22Rv1 (cell line): ENCODE measurements around the gene MEX3A.

ENCODE experiments used
- H3K27ac ChIP-seq: fragments of 450-650 bp; 2 replicates; pipeline ENCODE4 v1.5.1; 2017
- ZFX ChIP-seq: fragments of 450-650 bp; IDR thresholded peaks from 2 replicates; pipeline ENCODE4 v1.6.1; 2017; ENCODE audit warnings: antibody characterized with exemption, borderline replicate concordance
- TF ChIP-seq, protein P1 (sequence below): fragments of 450-650 bp; IDR thresholded peaks from 2 replicates; pipeline ENCODE4 v1.5.1; 2017; ENCODE audit warnings: mild to moderate bottlenecking

MEX3A gene

DNA sequence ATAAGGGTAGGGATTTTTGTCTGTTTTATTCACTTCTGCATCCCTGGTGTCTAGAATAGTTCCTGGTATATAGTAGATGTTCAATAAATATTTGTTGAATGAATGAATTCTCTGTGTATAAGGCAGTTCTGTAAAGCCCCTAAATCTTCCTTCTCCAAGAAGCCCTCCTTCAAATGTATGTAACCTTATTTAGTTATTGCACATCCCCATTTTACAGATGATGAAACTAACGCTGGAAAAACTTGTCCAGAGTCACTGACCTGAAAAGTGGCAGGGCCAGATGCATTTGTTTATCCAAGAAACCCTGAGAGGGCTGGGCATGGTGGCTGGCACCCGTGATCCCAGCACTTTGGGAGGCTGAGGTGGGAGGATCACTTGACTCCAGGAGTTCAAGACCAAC lies 28.0 kb upstream of the MEX3A start:
- TF ChIP-seq, protein P1, sequence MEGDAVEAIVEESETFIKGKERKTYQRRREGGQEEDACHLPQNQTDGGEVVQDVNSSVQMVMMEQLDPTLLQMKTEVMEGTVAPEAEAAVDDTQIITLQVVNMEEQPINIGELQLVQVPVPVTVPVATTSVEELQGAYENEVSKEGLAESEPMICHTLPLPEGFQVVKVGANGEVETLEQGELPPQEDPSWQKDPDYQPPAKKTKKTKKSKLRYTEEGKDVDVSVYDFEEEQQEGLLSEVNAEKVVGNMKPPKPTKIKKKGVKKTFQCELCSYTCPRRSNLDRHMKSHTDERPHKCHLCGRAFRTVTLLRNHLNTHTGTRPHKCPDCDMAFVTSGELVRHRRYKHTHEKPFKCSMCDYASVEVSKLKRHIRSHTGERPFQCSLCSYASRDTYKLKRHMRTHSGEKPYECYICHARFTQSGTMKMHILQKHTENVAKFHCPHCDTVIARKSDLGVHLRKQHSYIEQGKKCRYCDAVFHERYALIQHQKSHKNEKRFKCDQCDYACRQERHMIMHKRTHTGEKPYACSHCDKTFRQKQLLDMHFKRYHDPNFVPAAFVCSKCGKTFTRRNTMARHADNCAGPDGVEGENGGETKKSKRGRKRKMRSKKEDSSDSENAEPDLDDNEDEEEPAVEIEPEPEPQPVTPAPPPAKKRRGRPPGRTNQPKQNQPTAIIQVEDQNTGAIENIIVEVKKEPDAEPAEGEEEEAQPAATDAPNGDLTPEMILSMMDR: no peak
- no peak for TF ChIP-seq ZFX
- H3K27ac ChIP-seq: no peak overlapping the region

DNA sequence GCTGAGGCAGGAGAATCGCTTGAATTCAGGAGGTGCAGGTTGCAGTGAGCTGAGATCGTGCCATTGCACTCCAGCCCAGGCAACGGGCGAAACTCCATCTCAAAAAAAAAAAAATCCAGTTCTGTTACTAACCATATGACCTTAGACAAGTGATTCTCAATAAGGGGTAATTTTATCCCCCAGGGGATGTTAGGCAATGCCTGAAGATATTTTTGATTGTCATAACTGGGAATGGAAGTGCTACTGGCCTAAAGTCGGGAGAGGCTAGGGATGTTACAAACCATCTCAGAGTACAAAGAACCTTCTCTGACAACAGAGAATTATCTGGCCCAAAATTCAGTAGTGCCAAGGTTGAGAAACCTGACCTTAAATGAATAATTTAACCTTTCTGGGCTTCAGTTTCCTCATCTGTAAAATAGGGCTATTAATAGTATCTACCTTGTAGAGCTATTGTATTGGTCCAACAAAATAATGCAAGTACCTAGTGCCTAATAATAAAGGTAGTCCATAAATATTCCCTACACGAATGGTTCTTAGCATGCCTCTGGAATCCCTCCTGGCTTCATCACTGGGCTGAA lies 26.5 kb upstream of the MEX3A start:
- TF ChIP-seq, protein P1: no peak
- no peak for TF ChIP-seq ZFX
- H3K27ac ChIP-seq: no peak overlapping the region

DNA sequence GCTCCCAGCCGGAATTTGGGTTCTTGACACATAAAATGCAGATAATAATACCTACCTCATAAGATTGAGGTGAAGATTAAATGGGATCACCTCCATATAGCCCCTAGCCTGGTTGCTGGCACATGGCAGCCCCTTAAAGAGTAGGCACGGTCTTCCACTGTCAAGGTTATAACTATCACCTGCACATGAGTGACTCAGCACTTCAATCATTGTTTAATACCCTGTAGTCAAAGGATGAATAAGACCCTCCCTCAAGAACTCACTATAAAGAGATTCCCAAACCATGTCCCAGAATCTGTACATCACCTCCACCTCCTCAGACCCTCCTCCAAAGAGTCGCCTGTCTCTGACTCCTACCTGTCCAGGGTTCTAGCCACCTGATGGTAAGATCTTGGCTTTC lies 25.8 kb upstream of the MEX3A start:
- H3K27ac ChIP-seq: no peak overlapping the region
- TF ChIP-seq, protein P1: no peak
- no peak for TF ChIP-seq ZFX

DNA sequence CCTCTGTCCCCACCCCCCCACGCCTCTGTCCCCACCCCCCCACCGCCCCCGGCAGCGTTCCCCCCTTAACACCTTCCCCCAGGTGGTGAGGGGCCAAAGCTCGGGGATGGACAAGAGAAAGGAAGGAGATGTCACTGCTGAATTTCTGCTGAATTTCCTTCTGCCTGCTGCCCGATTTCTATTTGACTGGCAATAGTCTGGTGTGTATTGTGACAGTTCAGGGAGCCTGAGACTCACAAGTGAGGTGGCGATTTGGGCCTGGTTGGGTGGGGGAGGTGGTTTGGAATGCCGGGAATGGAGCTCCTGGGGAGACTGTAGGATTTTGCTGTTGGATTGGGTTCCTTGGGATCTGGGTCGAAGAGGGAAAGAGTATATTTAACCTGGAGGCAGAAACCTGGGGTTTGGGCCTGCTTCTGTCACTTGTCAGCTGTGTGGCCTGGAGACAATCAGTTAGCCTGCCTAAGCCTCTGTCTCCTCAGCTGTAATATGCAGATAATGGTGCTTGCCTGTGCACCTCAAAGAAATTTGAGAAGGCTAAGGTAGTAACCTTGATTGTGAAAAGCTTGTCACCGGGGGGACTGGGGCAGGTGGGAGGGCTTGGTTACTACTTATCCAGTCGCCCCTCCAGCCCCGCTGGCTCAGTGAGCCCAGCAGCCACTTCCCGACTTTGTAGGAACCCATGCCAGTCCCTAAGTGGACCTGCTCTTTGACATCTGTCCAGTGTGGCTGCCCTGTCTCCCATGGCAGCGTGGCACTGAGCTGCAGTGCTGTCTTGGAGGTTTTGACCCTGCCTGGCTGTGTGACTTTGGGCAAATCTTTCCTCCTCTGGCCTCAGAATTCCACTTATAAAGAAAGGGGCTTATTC lies 24.6 kb upstream of the MEX3A start:
- no peak overlapping the region for H3K27ac ChIP-seq

DNA sequence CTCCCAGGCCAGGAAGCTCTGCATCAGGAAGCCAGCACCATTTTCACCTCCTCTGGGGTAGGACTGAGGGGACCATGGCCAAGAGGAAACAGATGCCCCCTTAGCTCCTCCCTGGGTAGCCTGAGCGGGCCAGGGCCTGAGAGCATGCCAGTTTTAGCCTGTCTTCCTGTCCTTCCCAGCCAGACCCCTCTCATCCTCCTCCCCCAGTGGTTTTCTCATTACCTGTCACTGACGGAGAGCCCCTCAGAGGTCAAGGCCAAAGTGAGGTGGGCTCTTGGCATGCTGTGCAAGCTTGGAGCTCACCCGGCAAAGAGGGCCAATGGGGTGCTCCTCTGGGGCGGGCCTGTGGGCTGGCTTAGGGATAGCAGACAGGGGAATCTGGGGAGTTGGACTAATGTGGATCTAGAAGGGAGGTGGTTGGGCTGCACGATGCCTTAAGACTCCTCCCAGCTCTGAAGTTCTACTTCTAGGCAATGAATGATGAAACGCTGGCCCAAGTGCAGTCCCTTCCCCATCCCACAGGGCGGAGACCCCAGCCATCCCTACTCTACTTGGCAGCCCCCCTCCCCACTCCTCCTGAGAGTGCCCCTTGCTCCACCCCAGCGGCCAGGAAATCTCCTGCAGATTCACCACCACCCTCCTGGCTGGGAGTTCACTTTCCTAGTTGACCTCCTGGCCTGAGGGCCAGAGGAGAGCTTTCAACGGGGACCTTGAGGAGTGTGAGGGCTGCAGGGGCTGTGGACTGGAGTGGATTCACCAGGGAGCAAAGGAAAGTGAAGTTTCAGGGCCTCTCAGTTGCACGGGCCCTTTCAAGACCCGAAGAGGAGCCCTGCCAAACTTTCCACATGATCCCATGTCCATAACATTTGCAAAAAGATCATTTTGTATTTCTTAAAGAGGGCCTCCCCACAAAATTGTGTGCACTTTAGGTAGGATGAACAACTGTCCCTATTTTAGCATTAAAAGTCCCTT lies 22.9 kb upstream of the MEX3A start:
- H3K27ac ChIP-seq: peak overlapping the region; percentile 67
- TF ChIP-seq, protein P1: no peak
- no peak for TF ChIP-seq ZFX

More for the DNA sequence above, 24.6 kb upstream of the MEX3A start:
- TF ChIP-seq ZFX: no peak
- TF ChIP-seq, protein P1: no peak

DNA sequence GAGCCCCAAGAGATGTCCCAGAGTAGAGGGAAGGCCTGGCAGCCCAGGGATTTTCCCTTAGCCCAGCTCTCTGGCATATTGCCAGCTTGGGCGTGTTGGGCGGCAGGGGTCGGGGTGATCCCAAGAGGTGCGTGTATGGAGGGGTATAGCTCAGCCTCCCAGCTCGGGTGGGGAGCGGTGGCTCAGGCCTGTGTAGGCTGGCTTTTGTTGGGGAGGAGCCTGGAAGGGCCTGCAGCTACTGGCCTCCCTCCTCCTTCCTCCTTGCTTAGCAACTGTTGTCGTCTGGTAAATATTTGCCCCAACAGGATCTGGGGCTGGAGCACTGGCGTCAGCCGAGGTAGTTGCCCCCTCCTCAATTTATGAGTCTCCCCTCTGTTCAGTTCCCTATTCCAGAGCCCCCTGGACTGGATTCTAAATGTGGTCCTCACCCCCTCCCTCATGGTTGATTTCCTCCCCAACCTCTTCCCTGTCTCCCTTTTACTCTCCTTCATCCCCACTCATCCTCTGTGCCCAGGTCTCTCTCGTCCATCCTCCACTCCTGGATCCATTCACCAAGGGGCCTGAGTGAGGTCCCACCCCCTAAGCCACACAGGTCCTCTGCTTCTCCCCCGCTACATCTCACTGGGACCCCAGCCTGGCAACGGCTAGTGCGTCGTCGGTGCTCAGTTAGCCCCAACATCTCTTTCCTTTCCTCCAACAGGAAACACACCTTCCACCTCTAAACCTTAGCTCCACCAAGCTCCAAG lies 22.0 kb upstream of the MEX3A start:
- H3K27ac ChIP-seq: peak overlapping the region; percentile 67
- TF ChIP-seq, protein P1: no peak
- no peak for TF ChIP-seq ZFX
